ENCODE measurements around the gene DUSP8.
"Not testable (repeated sequence)": the region's sequence is repeated elsewhere in the genome, so short reads cannot be mapped to it uniquely, and the experiment has no call there.

The DUSP8 gene

GRCh38 chr11:1604181-1604580 lies 32.1 kb upstream of the DUSP8 start:
- TF ChIP-seq, protein P1, sequence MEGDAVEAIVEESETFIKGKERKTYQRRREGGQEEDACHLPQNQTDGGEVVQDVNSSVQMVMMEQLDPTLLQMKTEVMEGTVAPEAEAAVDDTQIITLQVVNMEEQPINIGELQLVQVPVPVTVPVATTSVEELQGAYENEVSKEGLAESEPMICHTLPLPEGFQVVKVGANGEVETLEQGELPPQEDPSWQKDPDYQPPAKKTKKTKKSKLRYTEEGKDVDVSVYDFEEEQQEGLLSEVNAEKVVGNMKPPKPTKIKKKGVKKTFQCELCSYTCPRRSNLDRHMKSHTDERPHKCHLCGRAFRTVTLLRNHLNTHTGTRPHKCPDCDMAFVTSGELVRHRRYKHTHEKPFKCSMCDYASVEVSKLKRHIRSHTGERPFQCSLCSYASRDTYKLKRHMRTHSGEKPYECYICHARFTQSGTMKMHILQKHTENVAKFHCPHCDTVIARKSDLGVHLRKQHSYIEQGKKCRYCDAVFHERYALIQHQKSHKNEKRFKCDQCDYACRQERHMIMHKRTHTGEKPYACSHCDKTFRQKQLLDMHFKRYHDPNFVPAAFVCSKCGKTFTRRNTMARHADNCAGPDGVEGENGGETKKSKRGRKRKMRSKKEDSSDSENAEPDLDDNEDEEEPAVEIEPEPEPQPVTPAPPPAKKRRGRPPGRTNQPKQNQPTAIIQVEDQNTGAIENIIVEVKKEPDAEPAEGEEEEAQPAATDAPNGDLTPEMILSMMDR (IDR thresholded peaks at IDR 0.05; ENCODE audit: borderline replicate concordance, control extremely low read depth, extremely low read depth, insufficient read depth, missing control alignments): no peak
- in situ Hi-C loops (cut with MboI; ENCODE audit: low sequenced_read_pairs, unreplicated experiment): no loop called here

DNA sequence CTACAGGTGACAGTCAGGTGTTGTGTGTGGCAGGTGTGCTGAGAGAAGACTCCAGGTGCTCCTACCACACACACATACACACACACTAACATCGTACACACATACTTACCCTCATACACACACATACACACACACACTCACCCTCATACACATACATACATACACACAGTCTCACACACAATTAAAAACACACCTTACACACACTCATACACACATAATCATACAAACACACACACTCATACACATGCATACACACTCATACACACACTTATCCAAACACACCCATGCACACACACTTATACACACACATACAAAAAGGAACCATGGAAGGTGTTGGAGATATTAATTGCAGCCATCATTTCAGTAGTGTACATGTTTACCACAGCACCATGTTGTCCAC lies 31.6 kb upstream of the DUSP8 start:
- in situ Hi-C loops (cut with MboI; ENCODE audit: low sequenced_read_pairs, unreplicated experiment): no loop called here
- TF ChIP-seq, protein P1 (IDR thresholded peaks at IDR 0.05; ENCODE audit: borderline replicate concordance, control extremely low read depth, extremely low read depth, insufficient read depth, missing control alignments): no peak
- DNase-seq (ENCODE audit: low spot score): no peak

More at GRCh38 chr11:1604181-1604580, 32.1 kb upstream of the DUSP8 start:
- DNase-seq (ENCODE audit: low spot score): no peak

GRCh38 chr11:1601663-1602062 lies 29.6 kb upstream of the DUSP8 start:
- in situ Hi-C loops (cut with MboI; ENCODE audit: low sequenced_read_pairs, unreplicated experiment); DNase-seq (ENCODE audit: low spot score): not testable (repeated sequence)

DNA sequence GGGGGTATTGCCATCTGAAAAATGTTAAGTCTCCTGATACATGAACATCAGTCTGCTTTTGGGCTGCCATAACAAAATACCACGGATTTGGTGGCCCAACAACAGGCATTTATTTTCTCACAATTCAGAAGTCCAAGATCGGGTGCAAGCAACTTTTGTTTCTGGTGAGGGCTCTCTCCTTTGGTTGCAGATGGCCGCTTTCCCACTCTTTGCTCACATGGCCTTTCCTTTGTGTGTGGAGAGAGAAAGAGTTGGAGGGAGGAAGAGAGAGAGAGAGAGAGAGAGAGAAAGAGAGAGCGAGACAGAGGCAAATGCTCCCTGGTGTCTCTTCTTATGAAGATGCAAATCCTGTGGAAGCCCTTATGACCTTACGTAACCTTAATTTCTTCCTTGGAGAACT lies 28.6 kb upstream of the DUSP8 start:
- in situ Hi-C loops (cut with MboI; ENCODE audit: low sequenced_read_pairs, unreplicated experiment): no loop called here
- TF ChIP-seq, protein P1 (IDR thresholded peaks at IDR 0.05; ENCODE audit: borderline replicate concordance, control extremely low read depth, extremely low read depth, insufficient read depth, missing control alignments): no peak
- DNase-seq (ENCODE audit: low spot score): no peak

DNA sequence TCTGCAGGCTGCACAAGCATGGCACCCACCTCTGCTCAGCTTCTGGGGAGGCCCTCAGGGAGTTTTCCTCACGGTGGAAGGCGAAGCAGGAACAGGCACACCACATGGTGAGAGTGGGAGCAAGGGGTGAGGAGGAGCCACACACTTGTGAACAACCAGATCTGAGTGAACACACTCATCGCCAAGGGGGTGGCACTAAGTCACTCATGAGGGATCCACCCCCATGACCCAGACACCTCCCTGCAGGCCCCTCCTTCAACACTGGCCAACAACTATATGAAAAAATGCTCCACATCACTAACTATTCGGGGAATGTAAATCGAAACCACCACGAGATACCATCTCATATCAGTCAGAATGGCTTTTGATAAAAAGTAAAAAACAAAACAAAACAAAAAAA lies 26.7 kb upstream of the DUSP8 start:
- in situ Hi-C loops (cut with MboI; ENCODE audit: low sequenced_read_pairs, unreplicated experiment): no loop called here
- no peak for DNase-seq (ENCODE audit: low spot score)

DNA sequence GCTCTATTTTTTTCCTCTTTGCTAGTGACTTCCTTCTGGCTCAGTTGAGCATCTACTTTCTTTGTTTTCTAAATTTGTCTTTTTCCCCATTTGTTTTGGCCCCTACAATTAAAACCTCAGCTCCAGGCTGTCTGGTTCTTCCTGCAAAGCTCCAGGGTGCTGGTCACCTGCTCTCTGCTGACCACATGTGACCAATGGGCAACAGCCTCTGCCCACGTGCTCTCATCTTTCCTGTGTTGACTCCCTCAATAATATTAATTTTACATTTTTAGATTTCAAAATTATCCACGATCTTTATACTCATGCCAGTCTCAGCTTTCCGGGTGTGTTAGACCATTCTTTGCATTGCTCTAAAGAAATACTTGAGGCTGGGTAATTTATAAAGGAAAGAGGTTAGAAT lies 26.3 kb upstream of the DUSP8 start:
- in situ Hi-C loops (cut with MboI; ENCODE audit: low sequenced_read_pairs, unreplicated experiment); DNase-seq (ENCODE audit: low spot score): not testable (repeated sequence)

More for the DNA sequence above, 26.7 kb upstream of the DUSP8 start:
- TF ChIP-seq, protein P1 (IDR thresholded peaks at IDR 0.05; ENCODE audit: borderline replicate concordance, control extremely low read depth, extremely low read depth, insufficient read depth, missing control alignments): no peak

DNA sequence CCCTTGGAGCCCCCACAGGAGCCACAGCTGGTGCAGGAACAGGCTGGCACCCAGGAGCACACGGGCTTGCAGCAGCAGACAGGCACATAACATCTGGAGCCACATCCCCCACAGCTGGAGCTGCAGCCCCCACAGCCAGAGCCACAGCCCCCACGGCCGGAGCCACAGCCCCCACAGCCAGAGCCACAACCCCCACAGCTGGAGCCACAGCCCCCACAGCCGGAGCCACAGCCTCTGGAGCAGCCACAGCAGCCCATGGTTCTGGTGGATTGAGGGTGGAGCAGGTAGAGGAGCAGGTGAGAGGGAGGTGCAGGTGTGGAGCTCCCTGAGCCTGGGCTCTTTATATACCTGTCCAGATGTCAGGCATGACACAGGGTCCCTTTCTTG lies 25.9 kb upstream of the DUSP8 start, which contains the start of gene KRTAP5-2:
Gene KRTAP5-2, minus strand, starts transcription at position 301 of the 387 bp plus-strand sequence. Its CDS starts 44 bp downstream, at position 257.
- TF ChIP-seq, protein P1 (IDR thresholded peaks at IDR 0.05; ENCODE audit: borderline replicate concordance, control extremely low read depth, extremely low read depth, insufficient read depth, missing control alignments): no peak
- in situ Hi-C loops (cut with MboI; ENCODE audit: low sequenced_read_pairs, unreplicated experiment): no loop called here

GRCh38 chr11:1597331-1597993 lies 25.4 kb upstream of the DUSP8 start:
- in situ Hi-C loops (cut with MboI; ENCODE audit: low sequenced_read_pairs, unreplicated experiment): no loop called here
- TF ChIP-seq, protein P1 (IDR thresholded peaks at IDR 0.05; ENCODE audit: borderline replicate concordance, control extremely low read depth, extremely low read depth, insufficient read depth, missing control alignments): no peak

More for the DNA sequence above, 25.9 kb upstream of the DUSP8 start, which contains the start of gene KRTAP5-2:
- DNase-seq (ENCODE audit: low spot score): no peak

GRCh38 chr11:1596576-1597121 lies 24.6 kb upstream of the DUSP8 start:
- DNase-seq (ENCODE audit: low spot score); in situ Hi-C loops (cut with MboI; ENCODE audit: low sequenced_read_pairs, unreplicated experiment): not testable (repeated sequence)

More at GRCh38 chr11:1597331-1597993, 25.4 kb upstream of the DUSP8 start:
- DNase-seq (ENCODE audit: low spot score): no peak

- DNase-seq (ENCODE audit: low spot score); in situ Hi-C loops (cut with MboI; ENCODE audit: low sequenced_read_pairs, unreplicated experiment): not testable (repeated sequence)
Measured at GRCh38 chr11:1595994-1596575, 24.0 kb upstream of the DUSP8 start.

Measured in GM13976 (cell line).